Activated naive CD4-positive, alpha-beta T cell treated with anti-CD3 and anti-CD28 coated beads for 36 hours (primary cell): ENCODE measurements around the gene TXK. TPM values are rescaled to one million over a fixed set of nuclear protein-coding genes. Genes with fewer than 3 reads are reported as not detected.

Experiments
- CTCF ChIA-PET: fragments of 350-600 bp; sonication (Branson Sonifier 250); formaldehyde crosslinking; loops from one replicate; lab custom pipeline; 2021; ENCODE audit warnings: antibody characterized with exemption; lab: Charles Lee
- DNase-seq: peaks from one replicate; pipeline ENCODE4 v3.0.0-alpha.2; 2020
- H3K27ac Mint-ChIP-seq: one replicate; pipeline ENCODE4 v1.8.0; 2021; ENCODE audit warnings: mild to moderate bottlenecking, mixed read lengths
- H3K27me3 Mint-ChIP-seq: one replicate; pipeline ENCODE4 v1.8.0; 2021; ENCODE audit warnings: low read depth, mixed read lengths
- H3K36me3 Mint-ChIP-seq: one replicate; pipeline ENCODE4 v1.8.0; 2021; ENCODE audit warnings: low read depth, mixed read lengths
- H3K4me1 Mint-ChIP-seq: one replicate; pipeline ENCODE4 v1.8.0; 2021; ENCODE audit warnings: low read depth, mixed read lengths
- H3K4me3 Mint-ChIP-seq: one replicate; pipeline ENCODE4 v1.8.0; 2021; ENCODE audit warnings: mild to moderate bottlenecking, moderate library complexity, mixed read lengths
- H3K9me3 Mint-ChIP-seq: one replicate; pipeline ENCODE4 v1.8.0; 2021; ENCODE audit warnings: mixed read lengths
- intact Hi-C: fragments of 100-400 bp; cut with micrococcal nuclease; formaldehyde crosslinking; loops from one replicate; pipeline ENCODE4 v1.15.1; 2023
- total RNA-seq, 2 experiments: library from RNA; stranded (reverse); gene quantifications; one replicate each; pipeline ENCODE4 v1.2.3, GENCODE V29; 2021

The TXK gene
- total RNA-seq, 2 experiments from 2014 or later, result 24.4 to 28.6 TPM

GRCh38 chr4:48157271-48157670 is 23.2 kb upstream of the TXK start:
- H3K27me3 Mint-ChIP-seq, result no peaks in the 10 kb centered on the region
- intact Hi-C loops, result no loop called here

GRCh38 chr4:48156423-48156822 is 22.4 kb upstream of the TXK start:
- Mint-ChIP-seq H3K4me1 (peaks cover 4% of the 10 kb centered on the region), H3K27me3 (no peaks in the 10 kb centered on the region), H3K9me3 (peaks cover 18% of the 10 kb centered on the region), H3K36me3 (peaks cover 40% of the 10 kb centered on the region), H3K27ac (no peak overlapping the region), H3K4me3 (no peak overlapping the region)
- no peak for DNase-seq
- intact Hi-C loops, result no loop called here
- CTCF ChIA-PET, result no interaction called here

More at GRCh38 chr4:48157271-48157670, 23.2 kb upstream of the TXK start:
- Mint-ChIP-seq H3K27ac (no peak overlapping the region), H3K4me1 (peaks cover 12% of the 10 kb centered on the region), H3K36me3 (peaks cover 40% of the 10 kb centered on the region), H3K4me3 (no peak overlapping the region), H3K9me3 (peaks cover 18% of the 10 kb centered on the region)
- CTCF ChIA-PET, result no interaction called here
- DNase-seq, result no peak

- Mint-ChIP-seq H3K4me1 (peaks cover 5% of the 10 kb centered on the region), H3K27ac (no peak overlapping the region), H3K9me3 (peaks cover 18% of the 10 kb centered on the region), H3K36me3 (peaks cover 37% of the 10 kb centered on the region), H3K27me3 (no peaks in the 10 kb centered on the region), H3K4me3 (no peak overlapping the region)
- DNase-seq, result no peak
- CTCF ChIA-PET, result no interaction called here
- intact Hi-C loops, result no loop called here
Measured at GRCh38 chr4:48153791-48154550, 19.9 kb upstream of the TXK start.

- H3K4me1 Mint-ChIP-seq, result peaks cover 5% of the 10 kb centered on the region
- no peak for DNase-seq
- H3K27me3 Mint-ChIP-seq, result no peaks in the 10 kb centered on the region
- H3K36me3 Mint-ChIP-seq, result peaks cover 30% of the 10 kb centered on the region
- CTCF ChIA-PET, result interaction anchor here (1.1 to 1.5 kb wide), 2 partner anchors 20 to 116 kb away, joined by 3 read pairs; no protein-coding TSS in a partner anchor
- no peak overlapping the region for H3K4me3 Mint-ChIP-seq
- H3K27ac Mint-ChIP-seq, result no peak overlapping the region
- peaks cover 18% of the 10 kb centered on the region for H3K9me3 Mint-ChIP-seq
- intact Hi-C loops, result no loop called here
Measured at GRCh38 chr4:48152259-48152658, 18.2 kb upstream of the TXK start.

GRCh38 chr4:48149827-48150370 is 15.8 kb upstream of the TXK start:
- Mint-ChIP-seq H3K4me3 (no peak overlapping the region), H3K27ac (no peak overlapping the region), H3K27me3 (no peaks in the 10 kb centered on the region), H3K4me1 (peaks cover 5% of the 10 kb centered on the region), H3K9me3 (peaks cover 9% of the 10 kb centered on the region), H3K36me3 (peaks cover 13% of the 10 kb centered on the region)
- intact Hi-C loops, result no loop called here
- CTCF ChIA-PET, result no interaction called here
- DNase-seq, result no peak

- intact Hi-C loops, result no loop called here
Measured at GRCh38 chr4:48147621-48148020, 13.6 kb upstream of the TXK start.

GRCh38 chr4:48141048-48141447 is 7.0 kb upstream of the TXK start:
- DNase-seq, result no peak
- Mint-ChIP-seq H3K27ac (no peak overlapping the region), H3K4me3 (no peak overlapping the region), H3K4me1 (peaks cover 46% of the 10 kb centered on the region), H3K27me3 (no peaks in the 10 kb centered on the region), H3K36me3 (peaks cover 5% of the 10 kb centered on the region), H3K9me3 (no peaks in the 10 kb centered on the region)
- CTCF ChIA-PET, result interaction anchor here (0.6 to 7.7 kb wide), 10 partner anchors 14 to 651 kb away, joined by 3 to 162 read pairs (median 9); no protein-coding TSS in a partner anchor
- intact Hi-C loops, result loop anchor here (1.0 to 5.0 kb wide), 8 partner anchors 32 to 472 kb away; partner anchors contain the start of genes CNGA1 and NIPAL1

More at GRCh38 chr4:48147621-48148020, 13.6 kb upstream of the TXK start:
- Mint-ChIP-seq H3K9me3 (no peaks in the 10 kb centered on the region), H3K4me3 (no peak overlapping the region), H3K27ac (no peak overlapping the region), H3K27me3 (no peaks in the 10 kb centered on the region), H3K4me1 (peaks cover 3% of the 10 kb centered on the region), H3K36me3 (no peaks in the 10 kb centered on the region)
- no peak for DNase-seq
- CTCF ChIA-PET, result no interaction called here

- CTCF ChIA-PET, result interaction anchor here (0.7 to 7.7 kb wide), 15 partner anchors 9 to 206 kb away, joined by 3 to 162 read pairs (median 5); no protein-coding TSS in a partner anchor
- Mint-ChIP-seq H3K4me1 (peaks cover 60% of the 10 kb centered on the region), H3K27ac (peak overlapping the region; percentile 93), H3K4me3 (no peak overlapping the region), H3K9me3 (no peaks in the 10 kb centered on the region), H3K36me3 (peaks cover 8% of the 10 kb centered on the region), H3K27me3 (no peaks in the 10 kb centered on the region)
- DNase-seq, result peak; percentile 39
- intact Hi-C loops, result loop anchor here (1.0 to 10.0 kb wide), 7 partner anchors 11 to 655 kb away; partner anchors contain the start of gene ATP10D
Measured at GRCh38 chr4:48139691-48140090, 5.6 kb upstream of the TXK start.

- peak overlapping the region; percentile 93 for H3K27ac Mint-ChIP-seq
- H3K27me3 Mint-ChIP-seq, result no peaks in the 10 kb centered on the region
- no peaks in the 10 kb centered on the region for H3K9me3 Mint-ChIP-seq
- DNase-seq, result peak; percentile 71
- intact Hi-C loops, result loop anchor here (1.0 to 10.0 kb wide), 6 partner anchors 11 to 654 kb away; partner anchors contain the start of gene ATP10D
- H3K4me3 Mint-ChIP-seq, result peak overlapping the region; percentile 48
- peaks cover 66% of the 10 kb centered on the region for H3K4me1 Mint-ChIP-seq
- peaks cover 8% of the 10 kb centered on the region for H3K36me3 Mint-ChIP-seq
- CTCF ChIA-PET, result interaction anchor here (0.9 to 7.7 kb wide), 15 partner anchors 10 to 205 kb away, joined by 3 to 162 read pairs (median 5); no protein-coding TSS in a partner anchor
Measured at GRCh38 chr4:48138936-48139335, 4.9 kb upstream of the TXK start.

GRCh38 chr4:48138511-48138910 is 4.5 kb upstream of the TXK start:
- Mint-ChIP-seq H3K4me3 (peak overlapping the region; percentile 48), H3K9me3 (no peaks in the 10 kb centered on the region), H3K27me3 (no peaks in the 10 kb centered on the region), H3K36me3 (peaks cover 9% of the 10 kb centered on the region), H3K27ac (peak overlapping the region; percentile 93), H3K4me1 (peaks cover 66% of the 10 kb centered on the region)
- no peak for DNase-seq
- CTCF ChIA-PET, result interaction anchor here (0.8 to 7.7 kb wide), 13 partner anchors 10 to 205 kb away, joined by 3 to 162 read pairs (median 4); no protein-coding TSS in a partner anchor
- intact Hi-C loops, result loop anchor here (2.0 to 10.0 kb wide), 2 partner anchors 14 to 654 kb away; partner anchors contain the start of gene ATP10D

- intact Hi-C loops, result loop anchor here (2.0 to 10.0 kb wide), 2 partner anchors 13 to 653 kb away; partner anchors contain the start of gene ATP10D
- peak overlapping the region; percentile 93 for H3K27ac Mint-ChIP-seq
- no peaks in the 10 kb centered on the region for H3K9me3 Mint-ChIP-seq
- H3K4me3 Mint-ChIP-seq, result peak overlapping the region; percentile 48
- CTCF ChIA-PET, result interaction anchor here (0.8 to 7.7 kb wide), 9 partner anchors 11 to 128 kb away, joined by 3 to 162 read pairs (median 4); no protein-coding TSS in a partner anchor
- peaks cover 9% of the 10 kb centered on the region for H3K36me3 Mint-ChIP-seq
- peaks cover 66% of the 10 kb centered on the region for H3K4me1 Mint-ChIP-seq
- H3K27me3 Mint-ChIP-seq, result no peaks in the 10 kb centered on the region
- peak; percentile 30 for DNase-seq
Measured at GRCh38 chr4:48137846-48138245, 3.8 kb upstream of the TXK start.

- DNase-seq, result no peak
- Mint-ChIP-seq H3K27ac (peak overlapping the region; percentile 99), H3K4me1 (peaks cover 69% of the 10 kb centered on the region), H3K36me3 (peaks cover 32% of the 10 kb centered on the region), H3K9me3 (no peaks in the 10 kb centered on the region), H3K27me3 (no peaks in the 10 kb centered on the region), H3K4me3 (peak overlapping the region; percentile 79)
- CTCF ChIA-PET, result interaction anchor here (0.6 to 3.9 kb wide), 5 partner anchors 16 to 466 kb away, joined by 3 to 17 read pairs (median 6); no protein-coding TSS in a partner anchor
- intact Hi-C loops, result loop anchor here (1.0 to 10.0 kb wide), 2 partner anchors 30 to 649 kb away; partner anchors contain the start of gene ATP10D
Measured at GRCh38 chr4:48133669-48134068, 381 bp downstream of the TXK start.
